SIG-M5 (cell line): Measurements from ENCODE around the gene PPP1R9A.

Source experiments
- DNase-seq: peaks from one replicate; lab custom pipeline; 2025; lab: John Stamatoyannopoulos, UW

PPP1R9A gene

DNA sequence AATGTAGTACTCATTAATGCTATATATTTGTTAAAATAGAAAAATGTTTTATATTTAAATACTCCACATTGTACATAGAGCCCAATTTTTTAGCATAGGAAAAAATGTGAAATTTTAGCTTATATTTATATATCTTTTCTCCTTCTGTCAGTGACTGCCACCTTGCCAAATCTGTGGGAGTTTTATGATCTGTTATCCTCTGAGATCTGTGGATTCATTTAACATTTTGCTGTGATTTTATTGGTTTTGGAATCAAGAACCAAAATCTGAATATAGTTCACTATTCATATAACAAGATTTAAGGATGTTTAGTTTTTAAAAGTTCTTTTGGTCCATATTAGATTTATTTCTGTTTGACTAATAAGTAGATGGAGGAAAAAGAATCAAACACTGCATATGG is 127.9 kb downstream of the PPP1R9A start:
- DNase-seq = no peak

DNA sequence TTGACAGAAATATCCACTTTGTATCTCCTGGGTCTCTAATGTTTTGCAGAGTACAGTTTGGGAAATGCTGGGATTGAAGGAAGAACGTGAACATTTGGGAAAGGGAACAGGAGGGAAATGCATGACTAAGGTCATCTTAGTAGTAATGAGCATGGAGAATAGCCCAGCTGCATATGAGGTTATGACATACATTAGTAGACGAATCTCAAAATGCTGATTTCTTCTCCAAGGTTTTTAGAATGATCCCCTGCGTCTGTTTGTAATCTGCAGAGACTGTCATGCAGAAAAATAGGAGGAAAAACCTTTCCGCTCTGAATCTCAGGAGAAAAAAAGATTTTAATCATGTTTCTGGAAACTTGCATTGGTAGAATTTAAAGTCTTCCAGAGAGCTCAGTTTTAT is 133.6 kb downstream of the PPP1R9A start:
- DNase-seq = no peak

DNA sequence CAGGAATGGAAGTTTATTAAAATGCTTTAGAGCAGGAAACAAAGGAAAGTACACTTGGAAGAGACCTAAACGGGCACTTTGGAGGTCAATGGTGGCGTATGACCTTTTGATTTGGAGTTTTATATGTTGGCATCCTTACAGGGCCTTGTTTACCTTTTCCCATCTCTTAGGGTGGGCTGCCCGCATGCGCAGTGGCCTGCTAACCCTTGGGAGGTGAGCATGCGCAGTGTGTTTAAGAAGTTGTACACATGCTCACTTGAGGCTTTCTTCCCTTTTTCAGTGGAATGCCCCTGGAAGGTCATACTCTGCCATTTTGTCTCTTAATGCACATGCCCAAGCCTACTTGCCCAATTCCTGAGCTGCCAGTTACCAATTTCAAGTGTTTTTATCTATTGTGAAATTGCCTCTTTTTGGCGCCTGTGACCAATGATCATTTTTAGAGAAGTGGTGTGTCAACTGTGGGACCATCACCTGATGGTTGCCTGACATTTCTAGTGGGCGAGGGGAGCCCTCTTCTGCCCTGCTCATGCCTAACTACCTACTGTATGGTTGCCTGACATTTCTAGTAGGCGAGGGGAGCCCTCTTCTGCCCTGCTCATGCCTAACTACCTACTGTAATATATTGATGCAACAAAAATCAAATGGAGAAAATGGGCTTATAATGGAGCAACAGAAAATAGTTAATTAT is 138.0 kb downstream of the PPP1R9A start:
- no peak for DNase-seq

GRCh38 chr7:95046494-95047240 is 139.3 kb downstream of the PPP1R9A start:
- DNase-seq = no peak

GRCh38 chr7:95047291-95047690 is 139.9 kb downstream of the PPP1R9A start:
- DNase-seq = no peak

DNA sequence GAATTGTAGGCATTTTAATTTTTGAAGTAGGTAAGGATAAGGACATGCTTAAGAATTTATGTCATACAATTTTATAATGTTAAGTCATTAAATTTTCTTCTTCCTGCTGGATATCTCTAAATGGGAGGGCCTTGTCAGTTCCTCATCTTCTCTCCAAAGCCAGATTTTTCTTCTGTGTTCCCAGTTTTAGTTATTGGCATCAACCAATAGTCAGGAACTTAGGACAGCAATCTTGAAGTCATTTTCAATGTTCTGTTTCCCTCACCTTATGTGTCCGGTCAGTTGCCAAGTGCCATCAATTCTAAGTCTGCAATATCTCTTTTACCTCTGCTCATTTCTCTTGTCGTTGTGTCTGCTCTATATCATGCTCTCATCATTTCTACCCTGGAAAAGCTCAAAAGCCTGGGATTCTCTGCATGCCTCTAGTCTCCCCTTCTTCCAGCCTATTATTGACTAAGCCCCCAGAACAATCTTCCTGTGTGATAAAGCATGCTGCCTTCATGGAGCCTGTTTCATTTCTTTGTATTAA is 145.2 kb downstream of the PPP1R9A start:
- DNase-seq = no peak

GRCh38 chr7:95054386-95054785 is 147.0 kb downstream of the PPP1R9A start:
- DNase-seq = no peak

- DNase-seq = no peak
These were observed 147.9 kb downstream of the PPP1R9A start for GRCh38 chr7:95055295-95055694.

DNA sequence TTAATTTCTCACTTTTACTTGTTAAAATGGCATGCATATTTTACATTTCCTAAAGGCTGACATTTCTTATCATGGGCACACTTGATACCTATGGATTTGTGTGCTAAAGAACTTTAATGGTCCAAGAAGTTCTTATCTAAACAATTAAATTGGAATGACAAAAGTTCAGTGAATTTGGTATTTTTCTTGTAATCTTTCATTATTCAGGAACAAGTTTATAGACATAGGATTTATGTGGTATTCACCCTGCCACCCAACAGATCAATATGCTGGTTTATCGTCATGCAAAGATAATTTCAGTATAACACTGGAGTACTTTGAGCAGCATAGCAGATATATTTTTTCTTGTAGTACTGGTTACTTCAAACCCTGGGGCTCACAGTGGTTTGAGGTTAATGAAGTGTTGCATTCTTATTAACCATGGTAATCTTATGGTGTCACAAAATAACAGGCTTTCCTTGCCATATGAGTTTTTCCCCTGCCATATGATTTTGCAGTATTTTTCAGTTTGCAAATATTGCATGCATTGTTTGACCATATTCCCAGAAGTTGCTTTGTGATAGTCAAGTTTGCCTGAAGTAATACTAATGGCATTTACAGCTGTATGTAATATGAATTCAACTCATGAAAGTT is 148.8 kb downstream of the PPP1R9A start:
- DNase-seq = no peak

- no peak for DNase-seq
These were observed 149.5 kb downstream of the PPP1R9A start for GRCh38 chr7:95056901-95057300.

DNA sequence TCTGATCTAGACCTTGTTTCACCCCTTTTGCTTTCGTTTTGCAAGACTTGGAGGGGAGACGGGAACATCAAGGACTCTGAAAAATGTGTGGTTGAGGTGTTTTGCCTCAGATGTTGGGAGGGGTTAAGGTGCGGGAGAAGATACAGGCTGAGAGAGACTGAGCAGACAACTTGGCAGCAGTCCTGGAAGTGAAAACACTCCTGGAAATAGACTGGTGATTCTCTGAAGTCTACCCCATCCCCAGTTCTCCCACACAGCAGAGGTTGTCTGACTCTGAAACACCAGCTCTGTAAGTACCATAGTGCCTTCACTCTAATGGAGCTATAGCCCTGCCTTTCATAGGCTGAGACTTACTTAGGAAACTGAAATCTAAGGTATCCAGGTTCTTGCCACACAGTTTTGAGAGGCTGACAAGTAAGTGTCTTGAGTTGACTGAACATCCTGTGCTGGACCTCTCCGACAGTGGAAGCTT is 152.5 kb downstream of the PPP1R9A start:
- DNase-seq = no peak

DNA sequence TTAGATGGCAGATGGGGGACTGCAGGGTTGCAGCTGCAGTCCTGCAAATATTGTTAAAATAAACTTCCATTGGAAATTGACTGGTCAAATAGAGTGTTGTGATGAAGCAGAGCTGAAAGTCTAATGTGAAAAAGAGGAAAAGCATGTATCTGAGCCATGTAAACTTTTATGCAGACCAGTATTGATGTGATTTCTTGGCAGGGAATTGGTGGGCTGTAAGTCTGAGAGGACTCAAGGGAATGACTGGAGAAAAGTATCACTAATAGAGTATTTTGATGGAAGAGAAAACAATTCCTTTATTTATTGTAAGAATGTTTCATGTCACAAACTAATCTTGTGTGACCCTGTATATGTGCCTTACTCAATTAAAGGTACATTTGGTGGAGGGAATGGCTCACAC is 155.5 kb downstream of the PPP1R9A start:
- no peak for DNase-seq

- DNase-seq = no peak
These were observed 159.5 kb downstream of the PPP1R9A start for GRCh38 chr7:95066737-95067530.

DNA sequence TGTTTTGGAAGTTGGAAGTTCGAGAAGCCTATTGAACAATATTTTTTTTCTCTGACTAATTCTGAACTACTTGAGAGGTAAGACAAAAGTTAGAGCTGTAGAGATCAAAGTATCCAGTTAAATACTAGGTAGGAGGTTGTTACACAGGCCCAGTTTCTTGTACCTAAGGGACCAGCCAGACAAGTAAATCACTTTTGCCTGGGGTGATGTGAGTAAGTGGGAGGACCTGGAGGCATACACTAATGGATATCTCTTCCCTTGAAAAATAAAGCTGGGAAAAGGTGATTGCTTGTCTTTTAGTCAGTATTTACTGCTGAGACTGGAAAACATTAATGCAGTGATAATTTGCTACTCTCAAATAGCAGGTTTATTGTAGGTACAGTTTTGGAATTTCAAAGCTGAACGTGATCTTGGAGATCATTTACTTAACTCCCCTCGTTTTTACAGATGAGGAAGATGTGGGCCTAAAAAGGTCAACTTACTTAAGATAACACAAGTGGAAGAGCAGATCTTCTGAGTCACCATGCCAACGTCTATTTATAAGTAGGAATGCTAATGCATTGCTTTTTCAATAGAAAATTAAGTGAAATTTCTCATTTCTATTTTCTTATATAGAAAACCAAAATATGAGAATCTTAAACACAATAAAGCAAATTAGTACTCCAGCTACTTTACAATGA is 181.3 kb downstream of the PPP1R9A start:
- DNase-seq = no peak

DNA sequence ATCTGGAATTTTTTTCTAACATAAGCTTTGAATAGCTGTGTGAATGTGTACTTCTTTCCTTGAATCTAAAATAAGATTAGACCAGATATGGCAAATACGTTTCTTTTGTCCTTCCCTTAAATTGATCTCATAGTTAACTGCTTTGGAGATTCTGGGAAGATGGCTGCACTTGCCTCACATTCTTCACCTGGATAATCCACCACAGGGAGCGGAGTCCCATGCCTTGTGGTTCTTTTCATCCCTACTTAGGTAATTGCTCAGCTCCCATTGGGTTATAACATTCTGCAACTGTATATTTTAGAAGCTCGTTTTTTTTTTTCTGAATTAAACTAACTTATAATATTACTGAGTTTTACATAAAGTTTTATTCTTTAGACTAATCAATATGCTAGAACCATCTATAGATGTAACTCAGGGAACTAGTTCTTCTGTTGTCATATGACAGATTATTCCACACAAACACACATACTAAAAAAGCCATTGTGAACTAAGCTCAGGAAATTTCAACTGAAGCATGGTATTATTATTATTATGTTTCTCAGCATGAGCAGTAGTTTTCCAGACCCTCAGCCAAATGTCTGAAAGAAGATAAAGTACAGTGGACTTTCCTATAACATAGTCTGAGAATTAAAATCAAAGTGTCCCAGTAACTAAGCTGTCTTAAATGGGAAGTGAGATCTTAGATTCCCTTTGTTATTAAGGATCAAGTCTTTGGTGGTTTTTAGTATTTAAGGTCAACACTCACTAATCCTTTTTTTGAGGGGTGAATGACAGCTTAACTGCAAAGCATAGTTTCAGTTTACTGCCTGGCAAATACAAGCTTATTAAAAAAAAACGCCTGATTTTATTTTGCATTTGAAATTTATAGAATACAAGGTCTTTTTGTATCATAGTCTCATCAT is 182.3 kb downstream of the PPP1R9A start:
- DNase-seq = no peak

GRCh38 chr7:95092324-95092723 is 184.9 kb downstream of the PPP1R9A start:
- no peak for DNase-seq

- no peak for DNase-seq
These were observed 188.0 kb downstream of the PPP1R9A start for GRCh38 chr7:95095259-95095965.

GRCh38 chr7:95095966-95096540 is 188.7 kb downstream of the PPP1R9A start:
- no peak for DNase-seq

DNA sequence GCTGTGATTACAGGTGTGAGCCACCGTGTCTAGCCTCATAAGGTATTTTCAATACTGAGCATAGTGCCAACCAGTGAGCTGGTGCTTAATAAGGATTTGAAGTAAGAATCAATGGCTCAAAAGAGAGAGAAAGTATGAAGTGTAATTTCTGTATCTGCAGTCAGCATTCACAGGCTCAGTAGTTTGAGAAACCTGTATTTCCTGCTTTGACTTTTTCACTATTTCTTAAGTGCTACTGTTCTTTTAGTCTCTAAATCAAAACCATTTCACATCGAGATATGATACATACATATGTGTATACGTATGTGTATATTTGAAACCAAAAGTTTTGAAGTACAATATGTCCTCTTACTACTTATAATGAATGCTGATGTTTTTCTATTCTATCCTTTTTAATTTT is 189.9 kb downstream of the PPP1R9A start:
- no peak for DNase-seq
